ENCODE data around the gene HOXC4.

HOXC4 gene

GRCh38 chr12:54016051-54016450 is 37.6 kb upstream of the HOXC4 start:
- no peak for DNase-seq (ENCODE audit: low spot score)

- DNase-seq (ENCODE audit: low spot score) = peak; percentile 95
These were observed 37.1 kb upstream of the HOXC4 start for GRCh38 chr12:54016478-54016964.

- DNase-seq (ENCODE audit: low spot score) = peak; percentile 75
These were observed 36.4 kb upstream of the HOXC4 start for GRCh38 chr12:54017027-54017788.

- peak; percentile 93 for DNase-seq (ENCODE audit: low spot score)
These were observed 35.7 kb upstream of the HOXC4 start for GRCh38 chr12:54017878-54018467.

GRCh38 chr12:54018468-54018984 is 35.1 kb upstream of the HOXC4 start:
- DNase-seq (ENCODE audit: low spot score) = peak; percentile 38

GRCh38 chr12:54019091-54019811 is 34.4 kb upstream of the HOXC4 start:
- no peak for DNase-seq (ENCODE audit: low spot score)

GRCh38 chr12:54019924-54020590 is 33.6 kb upstream of the HOXC4 start:
- DNase-seq (ENCODE audit: low spot score) = no peak

GRCh38 chr12:54020591-54021405 is 32.8 kb upstream of the HOXC4 start:
- DNase-seq (ENCODE audit: low spot score) = no peak

- no peak for DNase-seq (ENCODE audit: low spot score)
These were observed 32.1 kb upstream of the HOXC4 start for GRCh38 chr12:54021432-54022013.

GRCh38 chr12:54022960-54023884 is 30.4 kb upstream of the HOXC4 start:
- DNase-seq (ENCODE audit: low spot score) = no peak

- no peak for DNase-seq (ENCODE audit: low spot score)
These were observed 29.5 kb upstream of the HOXC4 start for GRCh38 chr12:54024127-54024526.

GRCh38 chr12:54024581-54025305 is 28.9 kb upstream of the HOXC4 start:
- DNase-seq (ENCODE audit: low spot score) = no peak

- DNase-seq (ENCODE audit: low spot score) = no peak
These were observed 27.9 kb upstream of the HOXC4 start for GRCh38 chr12:54025499-54026405.

GRCh38 chr12:54026640-54027441 is 26.8 kb upstream of the HOXC4 start:
- DNase-seq (ENCODE audit: low spot score) = no peak

GRCh38 chr12:54027442-54027786 is 26.2 kb upstream of the HOXC4 start:
- DNase-seq (ENCODE audit: low spot score) = no peak

- peak; percentile 60 for DNase-seq (ENCODE audit: low spot score)
These were observed 25.1 kb upstream of the HOXC4 start, which contains the start of gene HOXC6 for GRCh38 chr12:54028314-54029201. Gene HOXC6 (plus strand): TSS chr12:54028440. CDS start chr12:54028522, 82 bp downstream.

Measured in RKO (cell line).